ENCODE measurements around the gene ARAP3.

Gene ARAP3

GRCh38 chr5:141649972-141650371 lies 32.1 kb downstream of the ARAP3 start:
- H3K9me3 Mint-ChIP-seq, result no peaks in the 10 kb centered on the region

GRCh38 chr5:141649056-141649688 lies 32.9 kb downstream of the ARAP3 start:
- peaks cover 7% of the 10 kb centered on the region for H3K27me3 Mint-ChIP-seq
- no peaks in the 10 kb centered on the region for H3K9me3 Mint-ChIP-seq
- peaks cover 56% of the 10 kb centered on the region for H3K36me3 Mint-ChIP-seq (ENCODE audit: low read depth)
- no peak overlapping the region for H3K27ac Mint-ChIP-seq
- H3K4me3 Mint-ChIP-seq, result no peak overlapping the region
- peaks cover 36% of the 10 kb centered on the region for H3K4me1 Mint-ChIP-seq (ENCODE audit: low read depth)
- intact Hi-C loops (cut with micrococcal nuclease), result no loop called here

More at GRCh38 chr5:141649972-141650371, 32.1 kb downstream of the ARAP3 start:
- H3K4me1 Mint-ChIP-seq (ENCODE audit: low read depth), result peaks cover 36% of the 10 kb centered on the region
- peaks cover 49% of the 10 kb centered on the region for H3K36me3 Mint-ChIP-seq (ENCODE audit: low read depth)
- H3K27me3 Mint-ChIP-seq, result peaks cover 7% of the 10 kb centered on the region
- intact Hi-C loops (cut with micrococcal nuclease), result no loop called here
- no peak overlapping the region for H3K27ac Mint-ChIP-seq
- no peak overlapping the region for H3K4me3 Mint-ChIP-seq

GRCh38 chr5:141647851-141648250 lies 34.2 kb downstream of the ARAP3 start:
- H3K4me3 Mint-ChIP-seq, result no peak overlapping the region
- intact Hi-C loops (cut with micrococcal nuclease), result no loop called here
- H3K9me3 Mint-ChIP-seq, result no peaks in the 10 kb centered on the region
- peaks cover 40% of the 10 kb centered on the region for H3K4me1 Mint-ChIP-seq (ENCODE audit: low read depth)
- peaks cover 63% of the 10 kb centered on the region for H3K36me3 Mint-ChIP-seq (ENCODE audit: low read depth)
- H3K27me3 Mint-ChIP-seq, result peaks cover 7% of the 10 kb centered on the region
- no peak overlapping the region for H3K27ac Mint-ChIP-seq

- Mint-ChIP-seq H3K27ac (no peak overlapping the region), H3K4me3 (no peak overlapping the region), H3K4me1 (ENCODE audit: low read depth) (peaks cover 40% of the 10 kb centered on the region), H3K27me3 (peaks cover 4% of the 10 kb centered on the region), H3K9me3 (no peaks in the 10 kb centered on the region), H3K36me3 (ENCODE audit: low read depth) (peaks cover 69% of the 10 kb centered on the region)
- intact Hi-C loops (cut with micrococcal nuclease), result no loop called here
These were observed 34.8 kb downstream of the ARAP3 start for GRCh38 chr5:141647242-141647641.

GRCh38 chr5:141646026-141646425 lies 36.0 kb downstream of the ARAP3 start:
- Mint-ChIP-seq H3K27ac (no peak overlapping the region), H3K4me3 (no peak overlapping the region), H3K9me3 (no peaks in the 10 kb centered on the region), H3K36me3 (ENCODE audit: low read depth) (peaks cover 71% of the 10 kb centered on the region), H3K4me1 (ENCODE audit: low read depth) (peaks cover 44% of the 10 kb centered on the region), H3K27me3 (no peaks in the 10 kb centered on the region)
- intact Hi-C loops (cut with micrococcal nuclease), result no loop called here

- Mint-ChIP-seq H3K27me3 (no peaks in the 10 kb centered on the region), H3K27ac (no peak overlapping the region), H3K9me3 (no peaks in the 10 kb centered on the region), H3K4me1 (ENCODE audit: low read depth) (peaks cover 51% of the 10 kb centered on the region), H3K36me3 (ENCODE audit: low read depth) (peaks cover 71% of the 10 kb centered on the region), H3K4me3 (no peak overlapping the region)
- intact Hi-C loops (cut with micrococcal nuclease), result no loop called here
These were observed 40.3 kb downstream of the ARAP3 start for GRCh38 chr5:141641634-141642267.

GRCh38 chr5:141640698-141641097 lies 41.3 kb downstream of the ARAP3 start:
- H3K4me3 Mint-ChIP-seq, result no peak overlapping the region
- no peak overlapping the region for H3K27ac Mint-ChIP-seq
- intact Hi-C loops (cut with micrococcal nuclease), result no loop called here
- H3K36me3 Mint-ChIP-seq (ENCODE audit: low read depth), result peaks cover 61% of the 10 kb centered on the region
- no peaks in the 10 kb centered on the region for H3K27me3 Mint-ChIP-seq
- no peaks in the 10 kb centered on the region for H3K9me3 Mint-ChIP-seq
- H3K4me1 Mint-ChIP-seq (ENCODE audit: low read depth), result peaks cover 57% of the 10 kb centered on the region

GRCh38 chr5:141640051-141640415 lies 42.0 kb downstream of the ARAP3 start:
- peaks cover 59% of the 10 kb centered on the region for H3K36me3 Mint-ChIP-seq (ENCODE audit: low read depth)
- no peaks in the 10 kb centered on the region for H3K27me3 Mint-ChIP-seq
- no peaks in the 10 kb centered on the region for H3K9me3 Mint-ChIP-seq
- intact Hi-C loops (cut with micrococcal nuclease), result no loop called here
- H3K4me1 Mint-ChIP-seq (ENCODE audit: low read depth), result peaks cover 64% of the 10 kb centered on the region
- H3K4me3 Mint-ChIP-seq, result no peak overlapping the region
- no peak overlapping the region for H3K27ac Mint-ChIP-seq

GRCh38 chr5:141639357-141640050 lies 42.5 kb downstream of the ARAP3 start:
- Mint-ChIP-seq H3K4me1 (ENCODE audit: low read depth) (peaks cover 69% of the 10 kb centered on the region), H3K9me3 (no peaks in the 10 kb centered on the region), H3K4me3 (no peak overlapping the region), H3K27ac (no peak overlapping the region), H3K36me3 (ENCODE audit: low read depth) (peaks cover 58% of the 10 kb centered on the region), H3K27me3 (no peaks in the 10 kb centered on the region)
- intact Hi-C loops (cut with micrococcal nuclease), result no loop called here

GRCh38 chr5:141638771-141639170 lies 43.3 kb downstream of the ARAP3 start:
- no peak overlapping the region for H3K27ac Mint-ChIP-seq
- no peaks in the 10 kb centered on the region for H3K27me3 Mint-ChIP-seq
- no peak overlapping the region for H3K4me3 Mint-ChIP-seq
- H3K4me1 Mint-ChIP-seq (ENCODE audit: low read depth), result peaks cover 77% of the 10 kb centered on the region
- intact Hi-C loops (cut with micrococcal nuclease), result no loop called here
- H3K9me3 Mint-ChIP-seq, result no peaks in the 10 kb centered on the region
- peaks cover 57% of the 10 kb centered on the region for H3K36me3 Mint-ChIP-seq (ENCODE audit: low read depth)

- Mint-ChIP-seq H3K36me3 (ENCODE audit: low read depth) (peaks cover 55% of the 10 kb centered on the region), H3K27ac (peak overlapping the region; percentile 59), H3K4me3 (peak overlapping the region; percentile 91), H3K9me3 (no peaks in the 10 kb centered on the region), H3K27me3 (no peaks in the 10 kb centered on the region), H3K4me1 (ENCODE audit: low read depth) (peaks cover 73% of the 10 kb centered on the region)
- intact Hi-C loops (cut with micrococcal nuclease), result no loop called here
These were observed 44.1 kb downstream of the ARAP3 start for GRCh38 chr5:141637767-141638419.

GRCh38 chr5:141637123-141637766 lies 44.8 kb downstream of the ARAP3 start:
- Mint-ChIP-seq H3K36me3 (ENCODE audit: low read depth) (peaks cover 55% of the 10 kb centered on the region), H3K27me3 (no peaks in the 10 kb centered on the region), H3K27ac (peak overlapping the region; percentile 59), H3K9me3 (no peaks in the 10 kb centered on the region), H3K4me3 (peak overlapping the region; percentile 91), H3K4me1 (ENCODE audit: low read depth) (peaks cover 73% of the 10 kb centered on the region)
- intact Hi-C loops (cut with micrococcal nuclease), result no loop called here

- intact Hi-C loops (cut with micrococcal nuclease), result no loop called here
- Mint-ChIP-seq H3K36me3 (ENCODE audit: low read depth) (peaks cover 59% of the 10 kb centered on the region), H3K9me3 (no peaks in the 10 kb centered on the region), H3K4me1 (ENCODE audit: low read depth) (peaks cover 67% of the 10 kb centered on the region), H3K27me3 (no peaks in the 10 kb centered on the region), H3K4me3 (peak within 1 kb of the TSS; percentile 91), H3K27ac (peak within 1 kb of the TSS; percentile 59)
These were observed 45.5 kb downstream of the ARAP3 start, which contains the start of the genes HDAC3 and RELL2 for GRCh38 chr5:141636413-141637122. TSS of gene HDAC3 (minus strand) at chr5:141636849. CDS start at chr5:141636790, 59 bp downstream. TSS of gene RELL2 (plus strand) at chr5:141636997. CDS start at chr5:141638226, 1,229 bp downstream.
